D721Med (cell line): Measurements from ENCODE around the gene BAHCC1.

Experiments
- DNase-seq: peaks from one replicate; pipeline ENCODE4 v3.0.0; 2011; ENCODE audit warnings: low spot score; ENCODE audit not compliant: insufficient read length
- FAIRE-seq: peaks from 2 replicates; lab custom pipeline; 2011; peaks lifted over from hg19 to GRCh38; lab: Jason Lieb, UNC
- CTCF ChIP-seq: IDR thresholded peaks from 2 replicates; pipeline ENCODE4 v1.5.1; 2012; ENCODE audit warnings: mild to moderate bottlenecking, control low read depth; ENCODE audit not compliant: insufficient read depth; ENCODE audit errors: missing control alignments

BAHCC1 gene

GRCh38 chr17:81385320-81386111 lies 9.7 kb upstream of the BAHCC1 start:
- DNase-seq (no peak), FAIRE-seq (no peak)
- TF ChIP-seq CTCF = no peak

- DNase-seq (no peak), FAIRE-seq (no peak)
- no peak for TF ChIP-seq CTCF
These were observed 9.1 kb upstream of the BAHCC1 start for GRCh38 chr17:81386141-81386645.

- DNase-seq (no peak), FAIRE-seq (no peak)
- no peak for TF ChIP-seq CTCF
These were observed 8.6 kb upstream of the BAHCC1 start for GRCh38 chr17:81386646-81387099.

- TF ChIP-seq CTCF = no peak
- DNase-seq (no peak), FAIRE-seq (no peak)
These were observed 7.9 kb upstream of the BAHCC1 start for GRCh38 chr17:81387100-81388090.

GRCh38 chr17:81388091-81388611 lies 7.1 kb upstream of the BAHCC1 start:
- TF ChIP-seq CTCF = no peak
- DNase-seq = no peak
- no peak for FAIRE-seq

- TF ChIP-seq CTCF = no peak
- DNase-seq = no peak
- no peak for FAIRE-seq
These were observed 6.5 kb upstream of the BAHCC1 start for GRCh38 chr17:81388612-81389367.
